Nucleus accumbens (tissue), 56 donors: ENCODE measurements around the gene TRAPPC3.

ENCODE experiments used
- DNase-seq, 56 donors: peaks; one replicate each; lab custom pipeline; 2025; lab: John Stamatoyannopoulos, UW

The TRAPPC3 gene

DNA sequence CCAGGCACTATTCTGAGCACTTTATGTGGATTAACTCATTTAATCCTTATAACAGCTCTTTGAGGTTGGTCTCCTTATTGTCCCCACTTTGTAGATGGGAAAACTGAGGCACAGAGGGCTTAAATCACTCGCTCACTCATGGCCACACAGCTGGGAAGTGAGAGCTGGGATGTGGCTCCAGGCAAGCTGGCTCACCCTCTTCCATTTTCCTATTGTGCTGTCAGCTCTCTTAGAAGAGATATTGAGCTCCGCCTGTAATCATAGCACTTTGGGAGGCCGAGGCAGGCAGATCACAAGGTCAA, 20.4 kb downstream of the TRAPPC3 start:
- no peak for DNase-seq

DNA sequence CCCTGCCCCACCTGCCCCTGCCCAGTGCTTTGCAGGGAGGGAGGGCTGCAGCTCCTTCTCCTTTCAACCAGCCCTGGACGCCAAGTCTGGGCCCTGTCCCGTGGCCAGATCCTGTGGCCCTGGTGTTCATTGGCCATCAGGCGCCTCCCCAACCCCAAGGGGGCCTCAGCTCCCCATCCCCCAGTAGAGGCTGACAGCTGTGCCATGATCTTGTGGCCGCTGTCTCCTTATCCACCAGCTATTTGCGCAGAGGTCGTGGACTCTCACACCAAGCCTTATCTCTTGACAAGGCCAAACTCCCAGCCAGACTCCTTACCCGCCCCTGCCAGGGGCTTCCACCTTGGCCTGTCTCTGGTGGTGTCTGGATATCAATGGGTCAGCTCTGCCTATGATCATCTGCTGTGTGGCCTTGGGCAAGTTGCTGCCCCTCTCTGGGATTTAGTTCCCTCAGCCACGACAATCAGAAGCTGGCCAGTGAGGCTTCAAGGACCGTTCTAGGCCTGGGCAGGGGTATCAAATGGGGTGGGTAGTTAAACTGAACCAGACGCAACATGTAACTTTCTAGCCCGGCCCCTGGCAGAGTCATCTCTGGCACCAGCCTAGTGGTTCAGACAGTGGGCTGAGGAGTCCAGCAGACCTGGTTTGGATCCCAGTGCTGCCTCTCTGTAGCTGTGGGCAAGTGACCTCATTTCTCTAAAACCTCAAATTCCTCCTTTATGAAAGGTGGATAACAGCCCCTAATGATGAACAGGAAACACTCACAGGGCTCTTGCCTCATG, 21.0 kb downstream of the TRAPPC3 start:
- DNase-seq: no peak

DNA sequence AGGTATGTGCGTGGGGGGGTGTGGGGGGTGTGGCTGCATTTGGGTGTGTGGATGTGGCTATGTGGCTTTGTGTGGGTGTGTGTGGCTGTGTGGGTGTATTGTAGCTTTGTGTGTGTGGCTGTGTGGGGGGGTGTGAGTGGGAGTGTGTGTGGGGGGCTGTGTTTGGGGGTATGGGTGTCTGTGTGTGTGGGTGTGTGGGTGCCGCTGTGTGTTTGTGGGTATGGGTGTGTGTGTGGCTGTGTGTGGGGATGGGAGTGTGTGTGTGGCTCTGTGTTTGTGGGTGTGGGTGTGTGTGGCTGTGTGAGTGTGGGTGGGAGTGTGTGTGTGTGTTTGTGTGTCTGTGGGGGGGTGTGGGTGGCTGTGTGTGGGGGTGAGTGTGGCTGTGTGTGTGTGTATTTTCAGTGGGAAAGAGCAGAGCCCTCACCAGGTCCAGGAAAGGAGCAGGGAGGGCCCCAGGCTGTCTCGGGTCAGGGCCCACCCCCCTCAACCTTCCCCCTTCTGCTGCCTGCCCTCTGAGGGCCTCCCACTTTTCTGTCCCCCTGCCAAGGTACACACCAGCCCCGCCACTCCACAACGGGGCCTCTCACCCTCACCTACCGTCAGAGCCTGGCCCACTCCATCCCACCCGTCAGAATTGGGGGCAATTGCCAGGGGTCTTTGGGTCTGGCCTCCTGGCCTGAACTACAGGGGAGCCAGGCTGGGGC, 22.3 kb downstream of the TRAPPC3 start:
- peak in 1 of 56 donors; percentile 17 for DNase-seq

DNA sequence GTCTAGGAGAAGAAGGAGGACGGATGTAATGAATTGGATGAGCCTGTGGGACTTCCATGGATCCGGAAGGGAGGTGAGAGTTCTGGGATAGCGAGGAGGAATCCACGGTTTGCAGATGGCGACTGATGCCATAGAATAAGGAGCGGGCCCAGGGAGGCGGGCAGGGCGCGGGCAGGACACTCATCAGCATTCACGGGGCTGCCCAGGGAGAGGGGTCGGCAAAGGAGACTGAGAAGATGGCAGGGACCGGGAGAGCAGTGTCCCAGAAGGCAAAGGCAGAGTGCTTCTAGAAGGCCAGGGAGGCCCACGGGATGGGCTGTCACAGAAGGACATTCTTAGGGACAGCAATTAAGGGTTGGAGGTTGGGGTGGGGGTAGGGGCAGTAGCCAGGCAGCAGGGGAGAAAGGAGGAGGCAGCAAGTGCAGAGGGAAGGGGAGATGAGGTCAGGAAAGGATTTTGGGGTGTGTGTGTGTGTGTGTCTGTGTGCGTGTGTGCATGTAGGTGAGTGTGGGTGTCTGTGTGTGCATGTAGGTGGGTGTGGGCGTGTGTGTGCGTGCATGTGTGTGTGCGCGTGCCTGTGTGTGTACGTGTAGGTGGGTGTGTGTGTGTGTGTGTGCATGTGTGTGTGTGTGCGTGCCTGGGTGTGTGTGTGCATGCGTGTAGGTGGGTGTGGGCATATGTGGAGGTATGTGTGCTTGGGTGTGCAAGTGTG, 23.1 kb downstream of the TRAPPC3 start:
- DNase-seq: peak in 1 of 56 donors; percentile 21

GRCh38 chr1:36125129-36125991, 23.9 kb downstream of the TRAPPC3 start, which contains the start of gene COL8A2:
Gene COL8A2, minus strand, starts transcription at chr1:36125222. Its CDS starts 24,980 bp downstream, at chr1:36100242.
- DNase-seq: peak in 2 of 56 donors; percentile 23 to 25

GRCh38 chr1:36124404-36125128, 24.7 kb downstream of the TRAPPC3 start:
- no peak for DNase-seq

GRCh38 chr1:36123356-36123755, 25.9 kb downstream of the TRAPPC3 start:
- DNase-seq: peak in 9 of 56 donors; percentile 9 to 32 (median 18)

DNA sequence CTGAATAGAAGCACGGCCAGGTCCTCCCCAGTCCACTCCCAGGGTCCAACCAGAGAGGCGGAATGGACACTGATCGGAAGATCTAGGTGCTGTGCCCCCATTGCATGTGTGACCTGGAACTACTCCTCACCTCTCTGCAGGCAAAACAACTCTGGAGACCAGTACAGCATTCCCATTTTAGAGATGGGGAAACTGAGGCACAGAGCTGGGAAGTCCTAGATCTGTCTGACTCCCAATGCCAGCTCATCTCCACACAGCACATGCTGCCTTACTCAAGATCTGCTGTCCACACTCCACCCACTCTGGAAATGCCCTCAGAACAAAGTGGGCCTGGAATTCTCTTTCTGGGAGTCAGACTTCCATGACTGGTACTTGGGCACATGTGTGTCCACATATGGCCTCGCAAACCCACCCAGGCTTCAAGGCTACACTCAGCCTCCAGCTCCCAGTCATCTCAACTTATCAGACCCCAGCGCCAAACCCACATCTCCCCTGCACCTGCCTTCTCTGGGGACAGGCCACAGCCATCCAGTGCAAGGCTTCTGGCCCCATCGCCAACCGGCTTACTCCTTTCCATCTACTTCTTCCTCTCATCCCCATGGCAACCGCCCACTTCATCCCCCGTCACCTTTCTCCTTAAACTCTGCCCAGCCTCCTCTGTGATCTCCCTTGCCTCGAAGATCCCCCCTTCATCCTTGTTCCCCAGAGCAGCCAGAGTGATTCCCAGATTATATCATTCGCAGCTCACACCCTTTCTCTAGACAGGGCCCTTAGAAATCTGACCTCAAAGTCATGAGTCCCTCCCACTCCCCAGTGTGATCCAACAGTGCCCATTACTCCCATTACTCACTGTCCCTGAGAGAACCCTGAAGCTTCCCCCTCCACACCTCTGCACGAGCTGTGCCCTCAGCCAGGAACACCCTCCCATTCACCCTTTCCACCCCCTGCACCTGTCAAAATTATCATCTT, 26.9 kb downstream of the TRAPPC3 start:
- DNase-seq: peak in 1 of 56 donors; percentile 20

- no peak for DNase-seq
These were observed 29.8 kb downstream of the TRAPPC3 start for GRCh38 chr1:36119456-36119855.

DNA sequence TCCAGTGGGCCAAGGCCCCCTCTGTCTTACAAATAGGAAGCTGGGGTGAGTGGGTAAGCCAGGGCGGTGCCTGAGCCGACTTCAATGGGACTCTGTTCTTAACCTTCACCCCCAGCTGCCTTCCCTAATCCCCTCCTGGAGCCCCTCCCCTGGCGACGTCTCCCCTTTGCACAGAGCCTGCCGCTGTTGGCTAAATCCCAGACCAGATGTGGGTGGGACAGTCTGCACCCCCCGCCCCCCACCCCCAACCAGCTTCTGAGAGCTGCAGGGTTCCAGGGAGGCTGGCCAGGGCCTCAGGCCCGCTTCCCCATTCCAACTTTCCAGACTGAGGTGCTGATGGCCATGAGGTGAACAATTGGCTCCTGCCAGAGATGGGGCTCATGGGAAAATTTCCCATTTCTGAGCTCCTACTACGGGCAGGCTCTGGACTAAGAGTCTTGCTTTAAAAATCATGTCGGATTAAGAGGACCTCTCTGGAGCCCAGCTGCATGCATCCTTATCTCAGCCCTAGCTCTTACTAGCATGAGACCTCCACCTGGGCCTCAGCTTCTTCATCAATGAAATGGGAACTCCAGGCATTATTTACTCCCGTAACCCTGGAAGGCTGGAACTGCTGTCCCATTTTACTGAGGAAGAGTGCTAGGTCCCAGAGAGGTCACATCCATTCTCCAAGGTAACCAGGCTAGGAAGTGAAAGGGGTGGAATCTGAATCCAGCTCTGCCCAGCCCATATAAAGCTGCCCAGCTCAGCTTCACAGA, 30.7 kb downstream of the TRAPPC3 start:
- DNase-seq: no peak

GRCh38 chr1:36116901-36117300, 32.4 kb downstream of the TRAPPC3 start:
- peak in 1 of 56 donors; percentile 31 for DNase-seq

DNA sequence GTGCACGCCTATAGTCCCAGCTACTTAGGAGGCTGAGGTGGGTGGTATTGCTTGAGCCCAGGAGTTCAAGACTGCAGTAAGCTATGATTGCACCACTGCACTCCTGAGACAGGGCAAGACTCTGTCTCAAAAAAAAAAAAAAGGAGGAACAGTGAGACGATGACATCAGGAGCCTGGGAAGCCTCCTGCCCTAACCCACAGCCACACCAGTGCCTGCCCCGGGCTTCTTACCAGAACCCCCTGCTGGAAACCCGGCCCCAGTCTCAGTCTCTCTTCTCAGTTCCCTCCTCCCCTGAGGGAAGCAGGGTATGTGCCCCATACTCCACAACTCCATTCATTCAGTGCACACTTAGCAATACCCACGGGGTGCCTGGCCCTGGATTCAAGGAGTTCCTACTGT, 33.4 kb downstream of the TRAPPC3 start:
- no peak for DNase-seq

DNA sequence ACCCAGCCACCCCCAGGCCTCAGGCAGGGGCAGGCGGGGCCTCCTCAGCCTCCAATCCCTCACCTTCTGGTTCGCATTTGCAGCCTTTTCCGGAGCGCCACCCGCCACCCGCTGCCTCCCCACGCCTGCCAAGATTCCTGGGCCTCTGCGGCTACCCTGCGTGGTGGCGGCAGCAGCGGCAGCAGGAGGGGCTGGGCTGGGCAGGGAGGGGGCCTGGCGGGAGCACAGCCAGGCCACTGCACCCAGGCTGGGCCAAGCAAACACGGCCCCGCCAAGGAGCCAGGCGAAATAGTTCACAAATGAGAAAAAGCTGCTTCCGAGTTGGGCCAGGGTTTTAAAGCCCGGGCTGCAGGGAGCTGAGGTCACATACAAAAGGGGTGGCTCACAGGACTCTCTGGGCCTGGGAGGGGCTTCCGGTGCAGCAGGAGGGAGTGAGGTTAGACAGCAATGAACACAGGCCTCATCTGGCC, 34.1 kb downstream of the TRAPPC3 start:
- peak in 7 of 56 donors; percentile 3 to 61 (median 18) for DNase-seq

DNA sequence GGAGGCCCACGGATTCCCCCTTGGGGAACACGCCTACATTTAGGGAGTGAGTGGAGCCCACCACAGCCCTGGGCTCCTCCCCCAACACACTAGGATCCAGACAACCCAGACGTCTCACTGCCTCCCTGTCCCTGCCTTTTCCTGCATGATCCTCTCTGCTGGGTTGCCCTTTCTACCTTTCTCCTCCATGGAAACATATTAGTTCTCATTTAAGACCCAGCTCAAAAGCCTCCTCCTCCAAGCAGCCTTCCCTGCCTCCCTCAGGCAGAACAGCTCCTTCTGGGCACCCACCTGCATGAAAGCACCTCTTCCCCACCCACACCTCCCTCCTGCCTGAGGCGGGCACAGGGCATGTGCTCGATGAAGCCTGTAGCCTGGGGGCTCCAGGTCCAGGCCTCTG, 34.9 kb downstream of the TRAPPC3 start:
- no peak for DNase-seq

- no peak for DNase-seq
These were observed 36.5 kb downstream of the TRAPPC3 start for GRCh38 chr1:36112823-36113222.

DNA sequence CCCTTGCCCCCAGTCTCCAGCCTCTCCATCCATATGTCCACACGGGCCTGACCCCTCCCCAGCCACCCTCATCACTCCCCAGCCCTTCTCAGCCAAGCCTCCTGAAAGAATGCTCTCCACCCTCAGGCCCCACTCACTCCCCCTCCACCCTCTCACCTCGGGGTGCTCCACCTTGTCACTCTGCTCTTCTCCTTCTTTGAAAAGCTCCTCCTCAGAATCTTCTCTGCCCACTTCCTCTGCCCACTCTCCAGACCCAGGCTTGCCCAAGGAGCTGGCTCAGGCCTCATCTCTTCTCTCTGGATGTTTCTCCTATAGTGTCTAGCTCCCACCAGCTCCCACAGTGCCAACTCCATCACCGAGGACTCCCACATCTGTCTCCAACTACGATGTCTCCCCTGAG, 38.1 kb downstream of the TRAPPC3 start:
- no peak for DNase-seq

DNA sequence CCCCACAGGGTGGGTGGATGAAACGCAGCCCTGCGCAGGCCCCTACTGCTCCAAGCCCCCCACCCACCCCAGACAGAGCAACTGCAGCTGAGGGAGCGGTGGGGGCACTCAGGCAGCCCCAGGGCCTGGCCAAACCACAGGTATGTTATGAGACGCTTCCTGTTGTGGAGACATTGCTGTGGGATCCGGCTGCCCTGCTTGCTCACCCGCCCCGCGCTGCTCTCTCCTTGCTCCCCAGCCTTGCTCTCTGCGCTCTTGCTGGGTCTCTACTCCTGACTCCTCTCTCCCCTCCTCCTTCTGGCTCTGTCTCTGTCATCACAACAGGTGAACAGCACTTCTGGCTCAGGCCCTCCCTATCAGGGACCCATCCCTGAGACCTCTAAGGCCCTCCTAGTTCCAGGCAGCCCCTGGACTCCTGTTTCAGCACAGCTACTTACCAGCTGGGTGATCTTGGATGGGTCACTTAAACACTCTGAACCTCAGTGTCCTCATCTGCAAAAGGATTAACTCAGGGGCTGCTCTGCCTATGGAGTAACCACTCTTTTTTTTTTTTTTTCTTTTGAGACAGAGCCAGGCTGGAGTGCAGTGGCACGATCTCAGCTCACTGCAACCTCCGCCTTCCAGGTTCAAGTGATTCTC, 40.1 kb downstream of the TRAPPC3 start:
- no peak for DNase-seq
